ENCODE data around the gene SMIM1.

DNA sequence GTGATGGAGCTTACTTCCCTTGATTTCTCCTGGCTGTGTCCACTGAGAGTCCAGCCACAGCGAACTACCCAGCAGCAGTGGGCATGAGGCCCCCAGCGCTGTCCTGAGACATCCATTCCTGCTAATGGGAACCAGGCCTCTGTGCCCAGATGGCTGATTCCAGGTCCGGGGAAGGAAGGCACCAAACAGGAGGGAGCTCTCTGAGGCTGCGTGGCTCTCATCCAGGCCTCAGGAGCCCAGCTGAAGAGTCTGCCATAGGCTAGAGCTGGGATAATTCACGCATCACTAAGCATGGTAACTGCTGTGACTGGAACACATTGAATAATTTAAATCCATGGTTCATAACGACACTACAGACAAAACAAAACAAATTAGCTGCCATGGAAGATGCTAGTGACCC, 48.5 kb downstream of the SMIM1 start:
- TF ChIP-seq EZH2 (IDR thresholded peaks at IDR 0.05; ENCODE audit: insufficient read depth, poor library complexity, severe bottlenecking) (no peak), EZH2phosphoT487 (IDR thresholded peaks at IDR 0.05; ENCODE audit: insufficient read depth, low read depth) (no peak)
